Calu3 (cell line): ENCODE data around the gene SERBP1. TPM values are rescaled to one million over a fixed set of nuclear protein-coding genes. Genes with fewer than 3 reads are reported as not detected.
A peak's percentile ranks its signal among the peaks of the same experiment; 100 is the strongest.

ENCODE experiments used
- BruUV-seq: library from RNA; stranded (reverse); fragments of 400-500 nt; replicated peaks from 2 replicates; lab custom pipeline; 2021; lab: Mats Ljungman, UMichigan
- CTCF ChIA-PET: fragments of 300-600 bp; sonication (Branson Sonifier 250); formaldehyde crosslinking; loops from one replicate; lab custom pipeline; 2022; ENCODE audit warnings: antibody characterized with exemption; lab: Charles Lee
- DNase-seq: peaks from one replicate; pipeline ENCODE4 v3.0.0; 2022
- H3K27ac Mint-ChIP-seq: one replicate; pipeline ENCODE4 v1.8.0; 2022; ENCODE audit warnings: mixed read lengths; ENCODE audit not compliant: unreplicated experiment
- H3K27me3 Mint-ChIP-seq: one replicate; pipeline ENCODE4 v1.8.0; 2022; ENCODE audit warnings: mixed read lengths; ENCODE audit not compliant: unreplicated experiment
- H3K36me3 Mint-ChIP-seq: one replicate; pipeline ENCODE4 v1.8.0; 2022; ENCODE audit warnings: mild to moderate bottlenecking, moderate library complexity, mixed read lengths; ENCODE audit not compliant: insufficient read depth, unreplicated experiment
- H3K4me1 Mint-ChIP-seq: one replicate; pipeline ENCODE4 v1.8.0; 2022; ENCODE audit warnings: mild to moderate bottlenecking, low read depth, mixed read lengths; ENCODE audit not compliant: unreplicated experiment
- H3K4me3 Mint-ChIP-seq: one replicate; pipeline ENCODE4 v1.8.0; 2022; ENCODE audit warnings: mild to moderate bottlenecking, low read depth, moderate library complexity, mixed read lengths; ENCODE audit not compliant: unreplicated experiment
- H3K9me3 Mint-ChIP-seq: one replicate; pipeline ENCODE4 v1.8.0; 2022; ENCODE audit warnings: low read depth, mixed read lengths; ENCODE audit not compliant: unreplicated experiment
- intact Hi-C: fragments of 100-400 bp; cut with micrococcal nuclease; formaldehyde crosslinking; loops from one replicate; pipeline ENCODE4 v1.10.0; 2022; ENCODE audit not compliant: unreplicated experiment
- total RNA-seq: library from RNA; stranded (reverse); gene quantifications from 2 replicates; pipeline ENCODE4 v1.2.3, GENCODE V29; 2022
- TF ChIP-seq, protein P1 (sequence below): fragments of 200-600 bp; IDR thresholded peaks from one replicate; pipeline ENCODE4 v1.8.0; 2022; ENCODE audit warnings: antibody characterized with exemption; ENCODE audit not compliant: unreplicated experiment

The SERBP1 gene
- total RNA-seq, 1 experiment from 2014 or later, result 226 TPM

- Mint-ChIP-seq H3K36me3 (peaks cover 17% of the 10 kb centered on the region), H3K4me1 (peaks cover 11% of the 10 kb centered on the region), H3K27me3 (no peaks in the 10 kb centered on the region), H3K27ac (no peak overlapping the region), H3K4me3 (no peak overlapping the region), H3K9me3 (no peaks in the 10 kb centered on the region)
- CTCF ChIA-PET, result no interaction called here
- BruUV-seq, result no TSS peak
- no peak for DNase-seq
- TF ChIP-seq, protein P1, sequence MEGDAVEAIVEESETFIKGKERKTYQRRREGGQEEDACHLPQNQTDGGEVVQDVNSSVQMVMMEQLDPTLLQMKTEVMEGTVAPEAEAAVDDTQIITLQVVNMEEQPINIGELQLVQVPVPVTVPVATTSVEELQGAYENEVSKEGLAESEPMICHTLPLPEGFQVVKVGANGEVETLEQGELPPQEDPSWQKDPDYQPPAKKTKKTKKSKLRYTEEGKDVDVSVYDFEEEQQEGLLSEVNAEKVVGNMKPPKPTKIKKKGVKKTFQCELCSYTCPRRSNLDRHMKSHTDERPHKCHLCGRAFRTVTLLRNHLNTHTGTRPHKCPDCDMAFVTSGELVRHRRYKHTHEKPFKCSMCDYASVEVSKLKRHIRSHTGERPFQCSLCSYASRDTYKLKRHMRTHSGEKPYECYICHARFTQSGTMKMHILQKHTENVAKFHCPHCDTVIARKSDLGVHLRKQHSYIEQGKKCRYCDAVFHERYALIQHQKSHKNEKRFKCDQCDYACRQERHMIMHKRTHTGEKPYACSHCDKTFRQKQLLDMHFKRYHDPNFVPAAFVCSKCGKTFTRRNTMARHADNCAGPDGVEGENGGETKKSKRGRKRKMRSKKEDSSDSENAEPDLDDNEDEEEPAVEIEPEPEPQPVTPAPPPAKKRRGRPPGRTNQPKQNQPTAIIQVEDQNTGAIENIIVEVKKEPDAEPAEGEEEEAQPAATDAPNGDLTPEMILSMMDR, result no peak
- intact Hi-C loops, result loop anchor here (10.0 kb wide), 1 partner anchor 500 kb away; no protein-coding TSS in a partner anchor
Measured at GRCh38 chr1:67434491-67434890, 4.3 kb upstream of the SERBP1 start.

- no peak overlapping the region for H3K4me3 Mint-ChIP-seq
- peaks cover 11% of the 10 kb centered on the region for H3K4me1 Mint-ChIP-seq
- TF ChIP-seq, protein P1, result no peak
- H3K36me3 Mint-ChIP-seq, result peaks cover 24% of the 10 kb centered on the region
- CTCF ChIA-PET, result no interaction called here
- H3K27ac Mint-ChIP-seq, result no peak overlapping the region
- intact Hi-C loops, result loop anchor here (10.0 kb wide), 1 partner anchor 499 kb away; no protein-coding TSS in a partner anchor
- no peaks in the 10 kb centered on the region for H3K27me3 Mint-ChIP-seq
- DNase-seq, result no peak
- H3K9me3 Mint-ChIP-seq, result no peaks in the 10 kb centered on the region
- no TSS peak for BruUV-seq
Measured at GRCh38 chr1:67433837-67434236, 3.6 kb upstream of the SERBP1 start.

- CTCF ChIA-PET, result no interaction called here
- Mint-ChIP-seq H3K4me1 (peaks cover 11% of the 10 kb centered on the region), H3K9me3 (no peaks in the 10 kb centered on the region), H3K27ac (no peak overlapping the region), H3K27me3 (no peaks in the 10 kb centered on the region), H3K36me3 (peaks cover 35% of the 10 kb centered on the region), H3K4me3 (no peak overlapping the region)
- DNase-seq, result no peak
- intact Hi-C loops, result loop anchor here (10.0 kb wide), 1 partner anchor 498 kb away; no protein-coding TSS in a partner anchor
- TF ChIP-seq, protein P1, result no peak
- BruUV-seq, result no TSS peak
Measured at GRCh38 chr1:67432745-67433144, 2.5 kb upstream of the SERBP1 start.

GRCh38 chr1:67431869-67432578 is 1.8 kb upstream of the SERBP1 start:
- no peaks in the 10 kb centered on the region for H3K9me3 Mint-ChIP-seq
- intact Hi-C loops, result loop anchor here (10.0 kb wide), 1 partner anchor 497 kb away; no protein-coding TSS in a partner anchor
- H3K36me3 Mint-ChIP-seq, result peaks cover 42% of the 10 kb centered on the region
- no peak for DNase-seq
- H3K27me3 Mint-ChIP-seq, result no peaks in the 10 kb centered on the region
- no TSS peak for BruUV-seq
- peak overlapping the region; percentile 57 for H3K27ac Mint-ChIP-seq
- H3K4me3 Mint-ChIP-seq, result peak overlapping the region; percentile 98
- CTCF ChIA-PET, result interaction anchor here (0.6 to 2.8 kb wide), 2 partner anchors 14 to 68 kb away, joined by 4 to 8 read pairs; no protein-coding TSS in a partner anchor
- H3K4me1 Mint-ChIP-seq, result peaks cover 11% of the 10 kb centered on the region
- TF ChIP-seq, protein P1, result no peak
